HepG2 (cell line): ENCODE data around the gene TBL2. TPM values are rescaled to one million over a fixed set of nuclear protein-coding genes. Genes with fewer than 3 reads are reported as not detected.

ENCODE experiments used
- AGO2 ChIP-seq: fragments of 200-400 bp; formaldehyde crosslinking; optimal IDR thresholded peaks from 2 replicates; pipeline ENCODE3; 2017; ENCODE audit warnings: mild to moderate bottlenecking, low read depth, low read length, moderate library complexity
- CHD2 ChIP-seq: IDR thresholded peaks from 2 replicates; pipeline ENCODE4 v1.6.1; 2011; ENCODE audit warnings: low read depth, low read length, improper control_type of control experiment
- DMAP1 ChIP-seq: IDR thresholded peaks from 2 replicates; pipeline ENCODE4 v1.6.1; 2016
- GLI4 ChIP-seq: sonication (generic); formaldehyde crosslinking; IDR thresholded peaks from 2 replicates; pipeline ENCODE4 v1.5.1; 2020; ENCODE audit warnings: missing genetic modification reagents, mild to moderate bottlenecking, moderate library complexity, borderline replicate concordance
- LBX2 ChIP-seq: sonication (generic); formaldehyde crosslinking; IDR thresholded peaks from 2 replicates; pipeline ENCODE4 v1.5.0; 2020; ENCODE audit warnings: missing genetic modification reagents, mild to moderate bottlenecking, borderline replicate concordance
- MAFG ChIP-seq: sonication (generic); formaldehyde crosslinking; IDR thresholded peaks from 2 replicates; pipeline ENCODE4 v1.5.1; 2020; ENCODE audit warnings: mild to moderate bottlenecking, missing genetic modification reagents
- MLX ChIP-seq: IDR thresholded peaks from 2 replicates; pipeline ENCODE4 v1.6.1; 2016
- MXD3 ChIP-seq: IDR thresholded peaks from 2 replicates; pipeline ENCODE4 v1.6.1; 2016; ENCODE audit warnings: mild to moderate bottlenecking, missing biosample characterization, missing genetic modification reagents
- SOX6 ChIP-seq, 2 experiments: fragments of 450-650 bp in 1 of 2; sonication (generic) in 1 of 2; formaldehyde crosslinking in 1 of 2; IDR thresholded peaks; 2 replicates each; pipeline versions ENCODE4 v1.4.0 to v1.6.1; 2017 to 2020; ENCODE audit warnings: antibody characterized with exemption in 1 of 2, mild to moderate bottlenecking in 1 of 2, missing genetic modification reagents in 1 of 2
- TBP ChIP-seq: sonication (generic); formaldehyde crosslinking; IDR thresholded peaks from 2 replicates; pipeline ENCODE4 v1.5.0; 2020; ENCODE audit warnings: missing genetic modification reagents
- TMF1 ChIP-seq: sonication (generic); formaldehyde crosslinking; IDR thresholded peaks from 2 replicates; pipeline ENCODE4 v1.8.1; 2022; ENCODE audit warnings: low read depth, missing genetic modification reagents
- ZNF12 ChIP-seq: sonication (generic); formaldehyde crosslinking; IDR thresholded peaks from 2 replicates; pipeline ENCODE4 v1.5.0; 2020; ENCODE audit warnings: missing genetic modification reagents
- ZNF121 ChIP-seq: sonication (generic); formaldehyde crosslinking; IDR thresholded peaks from 2 replicates; pipeline ENCODE4 v1.5.0; 2020; ENCODE audit warnings: mild to moderate bottlenecking, missing genetic modification reagents
- ZNF318 ChIP-seq: sonication (generic); formaldehyde crosslinking; IDR thresholded peaks from 2 replicates; pipeline ENCODE4 v1.4.0; 2020; ENCODE audit warnings: mild to moderate bottlenecking, missing genetic modification reagents
- ZNF567 ChIP-seq: sonication (generic); formaldehyde crosslinking; IDR thresholded peaks from 2 replicates; pipeline ENCODE4 v1.8.1; 2023; ENCODE audit warnings: mild to moderate bottlenecking, missing genetic modification reagents, borderline replicate concordance
- ZNF614 ChIP-seq: IDR thresholded peaks from 2 replicates; pipeline ENCODE4 v1.6.1; 2018; ENCODE audit warnings: missing biosample characterization, missing genetic modification reagents, inconsistent platforms, borderline replicate concordance
- ZNF691 ChIP-seq: sonication (generic); formaldehyde crosslinking; IDR thresholded peaks from 2 replicates; pipeline ENCODE4 v1.4.0; 2020; ENCODE audit warnings: missing genetic modification reagents, low read depth, mild to moderate bottlenecking, borderline replicate concordance
- ZSCAN20 ChIP-seq: sonication (generic); formaldehyde crosslinking; IDR thresholded peaks from 2 replicates; pipeline ENCODE4 v1.4.0; 2020; ENCODE audit warnings: missing genetic modification reagents, mild to moderate bottlenecking, borderline replicate concordance
- polyA plus RNA-seq, 8 experiments: library from polyadenylated mRNA; depleted of rRNA in 3 of 8; stranded (reverse) in 7 of 8; unstranded in 1 of 8; fragments of >200 nt; fragmentation: Illumina TruSeq in 4 of 8; extraction: Trizol in 4 of 8; gene quantifications; 2 replicates each; pipeline versions ENCODE4 v1.2.1 to v1.2.3, GENCODE V29; 2011 to 2016; ENCODE audit warnings: low read depth in 4 of 8, missing spikeins in 1 of 8, mixed read lengths in 1 of 8; ENCODE audit not compliant: insufficient read depth in 1 of 8
- total RNA-seq, 5 experiments: library from RNA; depleted of rRNA; stranded (reverse); fragments of >200 nt; fragmentation: Illumina TruSeq; extraction: Trizol; gene quantifications; 2 replicates each; pipeline ENCODE4 v1.2.3, GENCODE V29; 2016; ENCODE audit warnings: low read depth in 1 of 5

TBL2 gene
- total and polyA plus RNA-seq, 2 of the 13 experiments (the other 11 are each of a cell fraction or from before 2014, with no cell fraction given), result 43.4 to 47.2 TPM

- TF ChIP-seq AGO2, result no peak
- TF ChIP-seq GLI4, result no peak
- no peak for TF ChIP-seq ZSCAN20 (CRISPR knock-in tag)
- no peak for TF ChIP-seq SOX6 (IDR thresholded peaks at IDR 0.05)
- TF ChIP-seq SOX6 (CRISPR knock-in tag; IDR thresholded peaks at IDR 0.05), result peak; percentile 35; the same call in 1 of the 2 replicates
- no peak for TF ChIP-seq TMF1 (CRISPR knock-in tag)
- no peak for TF ChIP-seq DMAP1 (CRISPR knock-in tag)
- no peak for TF ChIP-seq MAFG (CRISPR knock-in tag)
- TF ChIP-seq ZNF121 (CRISPR knock-in tag), result peak; percentile 93
- no peak for TF ChIP-seq ZNF567 (CRISPR knock-in tag)
- no peak for TF ChIP-seq MLX
- TF ChIP-seq TBP, result no peak
- TF ChIP-seq CHD2, result no peak
- peak; percentile 7; the same call in 1 of the 2 replicates for TF ChIP-seq ZNF12
- no peak for TF ChIP-seq LBX2 (CRISPR knock-in tag)
- no peak for TF ChIP-seq MXD3 (CRISPR knock-in tag)
- no peak for TF ChIP-seq ZNF691 (CRISPR knock-in tag)
- no peak for TF ChIP-seq ZNF614 (CRISPR knock-in tag)
- TF ChIP-seq ZNF318 (CRISPR knock-in tag), result no peak
These were observed 21.9 kb downstream of the TBL2 start (continued) for GRCh38 chr7:73556208-73557107.
